Measurements from ENCODE around the gene CACNA1C.

GRCh38 chr12:2745655-2746054, 692.9 kb downstream of the CACNA1C start:
- TF ChIP-seq, protein P1, sequence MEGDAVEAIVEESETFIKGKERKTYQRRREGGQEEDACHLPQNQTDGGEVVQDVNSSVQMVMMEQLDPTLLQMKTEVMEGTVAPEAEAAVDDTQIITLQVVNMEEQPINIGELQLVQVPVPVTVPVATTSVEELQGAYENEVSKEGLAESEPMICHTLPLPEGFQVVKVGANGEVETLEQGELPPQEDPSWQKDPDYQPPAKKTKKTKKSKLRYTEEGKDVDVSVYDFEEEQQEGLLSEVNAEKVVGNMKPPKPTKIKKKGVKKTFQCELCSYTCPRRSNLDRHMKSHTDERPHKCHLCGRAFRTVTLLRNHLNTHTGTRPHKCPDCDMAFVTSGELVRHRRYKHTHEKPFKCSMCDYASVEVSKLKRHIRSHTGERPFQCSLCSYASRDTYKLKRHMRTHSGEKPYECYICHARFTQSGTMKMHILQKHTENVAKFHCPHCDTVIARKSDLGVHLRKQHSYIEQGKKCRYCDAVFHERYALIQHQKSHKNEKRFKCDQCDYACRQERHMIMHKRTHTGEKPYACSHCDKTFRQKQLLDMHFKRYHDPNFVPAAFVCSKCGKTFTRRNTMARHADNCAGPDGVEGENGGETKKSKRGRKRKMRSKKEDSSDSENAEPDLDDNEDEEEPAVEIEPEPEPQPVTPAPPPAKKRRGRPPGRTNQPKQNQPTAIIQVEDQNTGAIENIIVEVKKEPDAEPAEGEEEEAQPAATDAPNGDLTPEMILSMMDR (conservative IDR thresholded peaks at IDR 0.05): no peak
- TF ChIP-seq ZFX (IDR thresholded peaks at IDR 0.05): no peak

Data from C4-2B (cell line).